H1 (cell line): ENCODE data around the gene NCR2. TPM values are rescaled to one million over a fixed set of nuclear protein-coding genes. Genes with fewer than 3 reads are reported as not detected.

Experiments
- CTCF ChIA-PET: fragments of 300-600 bp; sonication (Branson Sonifier 250); formaldehyde crosslinking; loops from one replicate; lab custom pipeline; 2021; ENCODE audit not compliant: partially characterized antibody; lab: Charles Lee
- POLR2A ChIA-PET: fragments of 300-600 bp; sonication (Branson Sonifier 250); formaldehyde crosslinking; loops from one replicate; lab custom pipeline; 2021; ENCODE audit warnings: inconsistent platforms; ENCODE audit not compliant: partially characterized antibody; lab: Charles Lee
- DNase-seq, 2 experiments: peaks; one replicate each; pipeline versions ENCODE4 v3.0.0 to v3.0.0-alpha.2; 2010 to 2022; ENCODE audit warnings: low spot score in 2 of 2, low read depth in 1 of 2, mixed read lengths in 1 of 2
- FAIRE-seq: peaks from 2 replicates; lab custom pipeline; 2011; peaks lifted over from hg19 to GRCh38; lab: Jason Lieb, UNC
- H2AFZ ChIP-seq: 2 replicates; pipeline ENCODE4 v1.8.1; 2012; ENCODE audit warnings: low read length, inconsistent platforms
- H2AK5ac ChIP-seq: 2 replicates; pipeline ENCODE4 v1.6.1; 2013; ENCODE audit warnings: low read depth, low read length
- H2BK120ac ChIP-seq: replicated peaks from 2 replicates; pipeline ENCODE3; 2013; ENCODE audit warnings: low read depth, low read length, inconsistent platforms
- H2BK12ac ChIP-seq: 2 replicates; pipeline ENCODE4 v1.6.1; 2013; ENCODE audit warnings: low read depth, low read length
- H2BK15ac ChIP-seq: 2 replicates; pipeline ENCODE4 v1.6.1; 2013; ENCODE audit warnings: low read length
- H2BK20ac ChIP-seq: 2 replicates; pipeline ENCODE4 v1.6.1; 2013; ENCODE audit warnings: low read length
- H2BK5ac ChIP-seq: 2 replicates; pipeline ENCODE4 v1.6.1; 2013; ENCODE audit warnings: low read depth, low read length
- H3K14ac ChIP-seq: 2 replicates; pipeline ENCODE4 v1.6.1; 2013; ENCODE audit warnings: inconsistent platforms; ENCODE audit not compliant: insufficient read length
- H3K18ac ChIP-seq: 2 replicates; pipeline ENCODE4 v1.6.1; 2013; ENCODE audit warnings: low read length; ENCODE audit errors: extremely low read depth
- H3K23ac ChIP-seq: 2 replicates; pipeline ENCODE4 v1.6.1; 2013; ENCODE audit warnings: inconsistent platforms; ENCODE audit not compliant: insufficient read length
- H3K23me2 ChIP-seq: 2 replicates; pipeline ENCODE4 v1.6.1; 2013; ENCODE audit warnings: low read depth, low read length
- H3K27ac ChIP-seq: 2 replicates; pipeline ENCODE4 v1.6.1; 2011; ENCODE audit warnings: low read depth, low read length, inconsistent platforms
- H3K27me3 ChIP-seq, 4 experiments: replicated peaks in 1 of 4; 1 replicate in 1 of 4; 2 replicates in 3 of 4; pipeline versions ENCODE4 v1.6.1 to v1.8.1; 2011 to 2013; ENCODE audit warnings: low read length in 3 of 4, mild to moderate bottlenecking in 3 of 4, inconsistent platforms in 2 of 4, mixed read lengths in 2 of 4, moderate library complexity in 1 of 4; ENCODE audit not compliant: control insufficient read depth in 3 of 4, insufficient read depth in 3 of 4; ENCODE audit errors: extremely low read depth in 1 of 4
- H3K36me3 ChIP-seq, 4 experiments: 2 replicates each; pipeline versions ENCODE4 v1.6.1 to v1.8.1; 2011 to 2013; ENCODE audit warnings: mild to moderate bottlenecking in 4 of 4, low read length in 3 of 4, moderate library complexity in 2 of 4, control low read depth in 1 of 4, inconsistent platforms in 1 of 4; ENCODE audit not compliant: insufficient read depth in 4 of 4, control insufficient read depth in 2 of 4
- H3K4ac ChIP-seq: replicated peaks from 2 replicates; pipeline ENCODE3; 2013; ENCODE audit warnings: low read length, low read depth, mixed read lengths, inconsistent platforms; ENCODE audit not compliant: insufficient read length
- H3K4me1 ChIP-seq, 4 experiments: replicated peaks in 1 of 4; 1 replicate in 1 of 4; 2 replicates in 3 of 4; pipeline versions ENCODE4 v1.6.1 to v1.8.1; 2011 to 2013; ENCODE audit warnings: low read length in 3 of 4, inconsistent platforms in 2 of 4, mixed read lengths in 1 of 4; ENCODE audit not compliant: insufficient read depth in 4 of 4, control insufficient read depth in 3 of 4
- H3K4me2 ChIP-seq, 2 experiments: 2 replicates each; pipeline versions ENCODE4 v1.6.1 to v1.8.1; 2011 to 2013; ENCODE audit warnings: low read depth in 2 of 2, low read length in 2 of 2, control low read depth in 1 of 2, inconsistent platforms in 1 of 2, mild to moderate bottlenecking in 1 of 2; ENCODE audit not compliant: insufficient read depth in 1 of 2
- H3K4me3 ChIP-seq, 4 experiments: fragments of 200-600, 300-600 bp in 1 of 4; sonication (generic), shearing (Covaris generic), sonication (Bioruptor Twin) in 1 of 4; 2 replicates each; pipeline versions ENCODE4 v1.5.1 to v1.8.1; 2011 to 2016; ENCODE audit warnings: low read length in 4 of 4, low read depth in 3 of 4, control low read depth in 2 of 4, inconsistent platforms in 2 of 4, mild to moderate bottlenecking in 2 of 4, mixed read lengths in 1 of 4, moderate library complexity in 1 of 4; ENCODE audit not compliant: insufficient read depth in 2 of 4; ENCODE audit errors: extremely low read depth in 1 of 4
- H3K56ac ChIP-seq: replicated peaks from 2 replicates; pipeline ENCODE3; 2013; ENCODE audit warnings: low read depth, mild to moderate bottlenecking, mixed read lengths, low read length, inconsistent platforms; ENCODE audit not compliant: insufficient read length
- H3K79me1 ChIP-seq: 2 replicates; pipeline ENCODE4 v1.6.1; 2013; ENCODE audit warnings: low read depth, low read length, control low read depth
- H3K79me2 ChIP-seq, 2 experiments: 2 replicates each; pipeline versions ENCODE4 v1.6.1 to v1.8.1; 2012 to 2013; ENCODE audit warnings: low read length in 2 of 2, mild to moderate bottlenecking in 2 of 2, inconsistent platforms in 1 of 2; ENCODE audit not compliant: insufficient read depth in 2 of 2, control insufficient read depth in 1 of 2
- H3K9ac ChIP-seq, 4 experiments: replicated peaks in 1 of 4; 1 replicate in 1 of 4; 2 replicates in 3 of 4; pipeline versions ENCODE4 v1.6.1 to v1.8.1; 2011 to 2013; ENCODE audit warnings: low read depth in 3 of 4, low read length in 3 of 4, control low read depth in 2 of 4, mild to moderate bottlenecking in 2 of 4, moderate library complexity in 2 of 4, inconsistent platforms in 1 of 4; ENCODE audit errors: extremely low read depth in 1 of 4
- H3K9me3 ChIP-seq, 2 experiments: 2 replicates each; pipeline versions ENCODE4 v1.6.1 to v1.8.1; 2012 to 2013; ENCODE audit warnings: mild to moderate bottlenecking in 2 of 2, moderate library complexity in 2 of 2, control low read depth in 1 of 2, inconsistent platforms in 1 of 2, low read depth in 1 of 2, low read length in 1 of 2, mixed read lengths in 1 of 2; ENCODE audit not compliant: insufficient read depth in 2 of 2
- H4K20me1 ChIP-seq, 2 experiments: replicated peaks in 1 of 2; 2 replicates each; pipeline versions ENCODE3 to v1.8.1; 2011 to 2013; ENCODE audit warnings: inconsistent platforms in 2 of 2, low read length in 2 of 2, mild to moderate bottlenecking in 1 of 2; ENCODE audit not compliant: insufficient read depth in 2 of 2, control insufficient read depth in 1 of 2
- H4K5ac ChIP-seq: 2 replicates; pipeline ENCODE4 v1.6.1; 2013; ENCODE audit warnings: low read length, low read depth, mixed read lengths, inconsistent platforms; ENCODE audit not compliant: insufficient read length
- H4K8ac ChIP-seq: 2 replicates; pipeline ENCODE4 v1.8.0; 2013; ENCODE audit warnings: mild to moderate bottlenecking, moderate library complexity, low read length, inconsistent platforms; ENCODE audit not compliant: insufficient read depth; ENCODE audit errors: extremely low read depth
- H4K91ac ChIP-seq: replicated peaks from 2 replicates; pipeline ENCODE3; 2013; ENCODE audit warnings: low read length, mixed read lengths, inconsistent platforms; ENCODE audit not compliant: insufficient read length
- BCL11A ChIP-seq, 2 experiments: IDR thresholded peaks; one replicate each; pipeline ENCODE4 v1.6.1; 2011; ENCODE audit warnings: low read depth in 2 of 2, low read length in 2 of 2, mild to moderate bottlenecking in 2 of 2
- CEBPB ChIP-seq: IDR thresholded peaks from 2 replicates; pipeline ENCODE4 v1.6.1; 2012; ENCODE audit warnings: low read depth, low read length
- EP300 ChIP-seq, 2 experiments: IDR thresholded peaks; 1 replicate in 1 of 2; 2 replicates in 1 of 2; pipeline ENCODE4 v1.6.1; 2011 to 2012; ENCODE audit warnings: low read depth in 2 of 2, low read length in 2 of 2, mild to moderate bottlenecking in 2 of 2, borderline replicate concordance in 1 of 2, inconsistent platforms in 1 of 2, moderate library complexity in 1 of 2
- FOSL1 ChIP-seq: IDR thresholded peaks from 2 replicates; pipeline ENCODE4 v1.6.1; 2011; ENCODE audit warnings: mild to moderate bottlenecking, low read depth, low read length, moderate library complexity; ENCODE audit not compliant: insufficient read depth
- HDAC2 ChIP-seq, 2 experiments: fragments of 300-600 bp in 1 of 2; sonication (generic) in 1 of 2; IDR thresholded peaks; 2 replicates each; pipeline ENCODE4 v1.6.1; 2011 to 2012; ENCODE audit warnings: low read depth in 2 of 2, low read length in 2 of 2, mild to moderate bottlenecking in 2 of 2, moderate library complexity in 2 of 2, borderline replicate concordance in 1 of 2, inconsistent platforms in 1 of 2
- HDAC6 ChIP-seq: IDR thresholded peaks from one replicate; pipeline ENCODE4 v1.7.1; 2012; ENCODE audit warnings: low read depth, mild to moderate bottlenecking, inconsistent platforms, low read length, moderate library complexity
- POLR2A ChIP-seq, 2 experiments: IDR thresholded peaks; 1 replicate in 1 of 2; 2 replicates in 1 of 2; pipeline ENCODE4 v1.6.1; 2011; ENCODE audit warnings: low read depth in 2 of 2, low read length in 2 of 2, mild to moderate bottlenecking in 2 of 2; ENCODE audit errors: control extremely low read depth in 1 of 2
- RNF2 ChIP-seq: fragments of 200-900, 300-1000 bp; sonication (generic); IDR thresholded peaks from 2 replicates; pipeline ENCODE4 v1.7.1; 2016; ENCODE audit warnings: borderline replicate concordance, low read depth, mild to moderate bottlenecking, antibody characterized with exemption, low read length; ENCODE audit not compliant: poor library complexity, severe bottlenecking; ENCODE audit errors: missing control alignments
- RXRA ChIP-seq: IDR thresholded peaks from 2 replicates; pipeline ENCODE4 v1.6.1; 2011; ENCODE audit warnings: low read depth, mild to moderate bottlenecking, low read length, moderate library complexity; ENCODE audit not compliant: insufficient read depth
- SAP30 ChIP-seq: fragments of 300-600 bp; sonication (generic); IDR thresholded peaks from 2 replicates; pipeline ENCODE4 v1.7.1; 2012; ENCODE audit warnings: low read length, moderate library complexity, mild to moderate bottlenecking, inconsistent platforms; ENCODE audit not compliant: insufficient read depth, insufficient replicate concordance
- TEAD4 ChIP-seq: IDR thresholded peaks from 2 replicates; pipeline ENCODE4 v1.6.1; 2012; ENCODE audit warnings: low read depth, low read length, inconsistent platforms, mixed read lengths
- WGBS, 2 experiments: shearing (Covaris generic) in 1 of 2; methylation state at CpG; one replicate each; pipeline versions ENCODE4 v1.1.6 to v1.1.7; 2013 to 2015; ENCODE audit warnings: low lambda C conversion rate in 2 of 2, mixed read lengths in 2 of 2, inconsistent platforms in 1 of 2, low coverage in 1 of 2, missing lambda C conversion rate in 1 of 2; ENCODE audit not compliant: insufficient replicate concordance in 2 of 2, insufficient coverage in 1 of 2, insufficient read length in 1 of 2; ENCODE audit errors: extremely low coverage in 1 of 2, missing lambda C conversion rate in 1 of 2; 5-methylcytosine and 5-hydroxymethylcytosine counted together
- polyA plus RNA-seq, 7 experiments: library from polyadenylated mRNA; depleted of rRNA in 3 of 7; stranded (reverse) in 5 of 7; unstranded in 2 of 7; fragments of >200 nt in 5 of 7; fragments of 200-250 nt in 2 of 7; gene quantifications; 1 replicate in 5 of 7; 2 replicates in 1 of 7; 4 replicates in 1 of 7; pipeline versions ENCODE4 v1.2.1 to v1.2.3, GENCODE V29; 2011 to 2013; ENCODE audit warnings: missing spikeins in 2 of 7, mixed read lengths in 2 of 7
- total RNA-seq: library from RNA; stranded (reverse); fragmentation: NEBNext Ultra II Directional; extraction: Animal tissue kit (Norgen Biotek cat#: 25700); gene quantifications from 2 replicates; pipeline ENCODE4 v1.2.1, GENCODE V29; 2021

NCR2 gene
- total and polyA plus RNA-seq, 2 of the 8 experiments (the other 6 are each of a cell fraction or from before 2014, with no cell fraction given), result not detected

DNA sequence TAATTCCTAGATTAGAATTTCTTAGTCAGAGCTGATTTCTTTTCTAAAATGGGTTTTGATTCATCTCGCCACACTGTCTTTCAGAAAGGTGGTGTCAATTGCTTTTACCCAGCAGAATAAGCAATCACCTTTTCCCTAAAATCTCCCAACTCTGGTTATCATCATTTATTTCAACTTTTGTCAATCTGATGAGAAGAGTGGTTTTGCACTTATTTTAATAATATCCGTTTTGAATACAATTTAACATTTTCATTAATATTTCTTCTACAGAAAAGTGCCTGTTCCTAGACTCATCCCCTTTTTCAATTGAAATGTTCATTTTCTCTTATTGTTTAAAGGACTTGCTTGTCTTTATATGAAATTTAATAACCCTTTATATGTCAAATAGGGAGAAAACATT is 8.2 kb upstream of the NCR2 start:
- TF ChIP-seq POLR2A (IDR thresholded peaks at IDR 0.05; ENCODE audit: control extremely low read depth in 1 of 2, low read depth in 2 of 2, low read length in 2 of 2), result no peak
- TF ChIP-seq EP300 (IDR thresholded peaks at IDR 0.05; ENCODE audit: borderline replicate concordance in 1 of 2, low read depth in 2 of 2, low read length in 2 of 2), result no peak
- TF ChIP-seq RXRA, result no peak
- TF ChIP-seq CEBPB, result no peak
- TF ChIP-seq SAP30, result no peak
- no peak for TF ChIP-seq HDAC6
- TF ChIP-seq HDAC2 (IDR thresholded peaks at IDR 0.05; ENCODE audit: borderline replicate concordance in 1 of 2, low read depth in 2 of 2, low read length in 2 of 2), result no peak
- no peak for TF ChIP-seq RNF2
- TF ChIP-seq BCL11A (IDR thresholded peaks at IDR 0.05; ENCODE audit: low read depth in 2 of 2, low read length in 2 of 2), result no peak
- TF ChIP-seq TEAD4, result no peak
- TF ChIP-seq FOSL1, result no peak
- TF ChIP-seq, all 59 proteins: peak for 0
- Histone ChIP-seq H2BK5ac (no peak overlapping the region), H3K79me1 (no peaks in the 10 kb centered on the region), H3K79me2 (no peaks in the 10 kb centered on the region), H3K56ac (no peak overlapping the region), H3K9me3 (no peaks in the 10 kb centered on the region), H4K20me1 (no peaks in the 10 kb centered on the region), H2BK15ac (no peak overlapping the region), H3K4me3 (no peak overlapping the region), H2BK12ac (no peak overlapping the region), H2AK5ac (no peak overlapping the region), H2BK120ac (no peak overlapping the region), H3K4me1 (no peaks in the 10 kb centered on the region; a peak in 1 of 7 replicates), H2BK20ac (no peak overlapping the region), H3K9ac (no peak overlapping the region), H4K8ac (no peak overlapping the region), H2AFZ (no peak overlapping the region), H4K5ac (no peak overlapping the region), H3K4me2 (no peak overlapping the region), H3K27me3 (no peaks in the 10 kb centered on the region; a peak in 1 of 7 replicates), H3K27ac (no peak overlapping the region), H3K4ac (no peak overlapping the region), H3K18ac (no peak overlapping the region), H4K91ac (no peak overlapping the region), H3K36me3 (no peaks in the 10 kb centered on the region), H3K14ac (no peak overlapping the region), H3K23me2 (no peaks in the 10 kb centered on the region), H3K23ac (no peak overlapping the region)
- CTCF ChIA-PET, result interaction anchor here (1.2 kb wide), 1 partner anchor 136 kb away, joined by 3 read pairs; no protein-coding TSS in a partner anchor
- FAIRE-seq (no peak), DNase-seq (no peak)
- POLR2A ChIA-PET, result no interaction called here
- 81% methylated on average over 2 of the region's 2 CpGs; no CpG with 5 or more reads in 1 of the 2 experiments for whole genome bisulfite sequencing, 2 experiments
